ENCODE data around the gene CCND2. TPM values are rescaled to one million over a fixed set of nuclear protein-coding genes. Genes with fewer than 3 reads are reported as not detected.

CCND2 gene
- 203 TPM for total RNA-seq
- 25.3 TPM for polyA plus RNA-seq

GRCh38 chr12:4273652-4274395, at the start of gene CCND2:
Gene CCND2 (plus strand): TSS chr12:4273762. CDS start chr12:4274041, 279 bp downstream.
- peak within 1 kb of the TSS; percentile 90 for H3K4me3 ChIP-seq (ENCODE audit: low read depth, low read length)
- no peaks in the 10 kb centered on the region for H3K4me1 ChIP-seq (ENCODE audit: insufficient read depth)
- peak within 1 kb of the TSS; percentile 89 for H3K27ac ChIP-seq (ENCODE audit: low read depth)
- under 1% methylated on average over 52 of the region's 52 CpGs for WGBS
- H3K36me3 ChIP-seq (ENCODE audit: insufficient read depth) = no peaks in the 10 kb centered on the region
- DNase-seq (ENCODE audit: extremely low spot score) = peak; percentile 91

DNA sequence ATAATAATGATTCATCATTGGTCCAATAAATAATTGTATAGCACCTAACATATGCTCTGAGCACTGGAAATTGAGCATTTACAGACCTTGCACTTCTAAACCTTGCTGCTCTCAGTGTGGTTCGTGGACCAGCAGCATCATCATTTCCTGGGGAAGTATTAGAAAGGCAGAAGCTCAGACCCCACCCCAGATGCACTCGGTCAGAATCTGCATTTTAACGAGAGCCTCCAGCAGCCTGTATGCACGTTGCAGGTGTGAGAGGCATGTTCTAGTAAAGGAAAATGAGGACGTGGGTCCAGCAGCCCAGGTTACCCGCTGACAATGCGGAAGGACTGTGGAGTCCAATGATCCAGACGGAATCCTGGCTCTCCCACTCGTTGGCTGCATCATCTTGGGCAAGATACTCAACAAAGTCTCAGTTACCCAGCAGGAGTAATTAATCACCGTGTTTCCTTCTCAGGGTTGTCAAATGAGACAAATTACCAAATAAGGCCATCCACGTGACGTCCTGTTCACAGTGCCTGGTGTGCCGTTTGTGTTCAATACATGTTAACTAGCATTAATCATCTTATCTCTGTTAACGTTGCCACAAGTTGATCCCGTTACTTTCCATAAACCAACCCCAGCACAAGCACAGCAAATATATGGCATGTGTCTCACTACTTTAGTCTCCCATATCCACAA, 49.2 kb upstream of the CCND2 start:
- Histone ChIP-seq H3K27ac (ENCODE audit: low read depth) (no peak overlapping the region), H3K4me1 (ENCODE audit: insufficient read depth) (no peaks in the 10 kb centered on the region), H3K4me3 (ENCODE audit: low read depth, low read length) (no peak overlapping the region), H3K36me3 (ENCODE audit: insufficient read depth) (no peaks in the 10 kb centered on the region)
- WGBS = 64% methylated on average over 15 of the region's 15 CpGs
- DNase-seq (ENCODE audit: extremely low spot score) = no peak

DNA sequence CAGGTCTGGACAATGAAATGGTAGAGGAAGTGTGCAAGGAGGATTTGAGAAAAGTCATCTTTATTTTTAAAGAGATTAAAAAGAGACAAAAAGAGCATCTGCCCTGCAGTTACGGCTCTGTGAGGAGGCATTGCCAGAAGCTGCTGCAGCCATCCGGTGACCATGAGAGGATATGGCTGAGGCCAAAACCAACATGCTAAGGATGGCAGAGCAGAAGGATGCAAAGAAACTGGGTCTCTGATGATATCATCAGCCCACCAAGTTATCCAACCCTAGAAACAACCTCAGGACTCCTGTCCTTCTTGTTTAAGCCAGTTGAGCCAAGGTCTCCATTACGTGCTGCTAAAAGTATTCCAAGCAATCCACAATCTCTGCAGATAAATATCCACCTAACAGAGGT, 48.0 kb upstream of the CCND2 start:
- WGBS = 80% methylated on average over 3 of the region's 3 CpGs
- no peak overlapping the region for H3K4me3 ChIP-seq (ENCODE audit: low read depth, low read length)
- no peaks in the 10 kb centered on the region for H3K36me3 ChIP-seq (ENCODE audit: insufficient read depth)
- no peaks in the 10 kb centered on the region for H3K4me1 ChIP-seq (ENCODE audit: insufficient read depth)
- H3K27ac ChIP-seq (ENCODE audit: low read depth) = no peak overlapping the region
- no peak for DNase-seq (ENCODE audit: extremely low spot score)

- no peak overlapping the region for H3K4me3 ChIP-seq (ENCODE audit: low read depth, low read length)
- no peaks in the 10 kb centered on the region for H3K4me1 ChIP-seq (ENCODE audit: insufficient read depth)
- WGBS = 77% methylated on average over 5 of the region's 5 CpGs
- H3K27ac ChIP-seq (ENCODE audit: low read depth) = no peak overlapping the region
- H3K36me3 ChIP-seq (ENCODE audit: insufficient read depth) = no peaks in the 10 kb centered on the region
- no peak for DNase-seq (ENCODE audit: extremely low spot score)
Measured at GRCh38 chr12:4227046-4227445, 46.5 kb upstream of the CCND2 start.

- Histone ChIP-seq H3K4me1 (ENCODE audit: insufficient read depth) (no peaks in the 10 kb centered on the region), H3K4me3 (ENCODE audit: low read depth, low read length) (no peak overlapping the region), H3K27ac (ENCODE audit: low read depth) (no peak overlapping the region), H3K36me3 (ENCODE audit: insufficient read depth) (no peaks in the 10 kb centered on the region)
- DNase-seq (ENCODE audit: extremely low spot score) = no peak
- WGBS = 84% methylated on average over 18 of the region's 18 CpGs
Measured at GRCh38 chr12:4228122-4228580, 45.4 kb upstream of the CCND2 start.

GRCh38 chr12:4230526-4230925, 43.0 kb upstream of the CCND2 start:
- DNase-seq (ENCODE audit: extremely low spot score) = no peak
- H3K4me1 ChIP-seq (ENCODE audit: insufficient read depth) = no peaks in the 10 kb centered on the region
- no peaks in the 10 kb centered on the region for H3K36me3 ChIP-seq (ENCODE audit: insufficient read depth)
- H3K4me3 ChIP-seq (ENCODE audit: low read depth, low read length) = no peak overlapping the region
- WGBS = 77% methylated on average over 6 of the region's 6 CpGs
- no peak overlapping the region for H3K27ac ChIP-seq (ENCODE audit: low read depth)

DNA sequence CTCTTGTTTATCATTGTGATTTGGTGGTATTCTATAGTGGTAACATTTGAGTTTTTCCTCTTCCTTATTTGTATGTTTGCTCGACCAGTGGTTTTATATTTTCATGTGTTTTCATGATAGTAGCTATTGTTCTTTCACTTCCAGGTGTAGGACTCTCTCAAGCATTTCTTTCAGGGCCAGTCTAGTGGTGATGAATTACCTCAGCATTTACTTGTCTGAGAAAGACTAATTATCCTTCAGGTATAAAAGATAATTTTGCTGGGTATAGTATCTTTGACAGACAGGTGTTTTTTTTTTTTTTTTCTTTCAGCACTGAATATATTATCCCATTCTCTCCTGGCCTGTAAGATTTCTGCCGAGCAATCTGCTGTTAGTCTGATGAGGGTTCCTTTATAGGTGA, 35.0 kb upstream of the CCND2 start:
- Histone ChIP-seq H3K4me3 (ENCODE audit: low read depth, low read length) (no peak overlapping the region), H3K27ac (ENCODE audit: low read depth) (no peak overlapping the region), H3K36me3 (ENCODE audit: insufficient read depth) (no peaks in the 10 kb centered on the region), H3K4me1 (ENCODE audit: insufficient read depth) (no peaks in the 10 kb centered on the region)
- no peak for DNase-seq (ENCODE audit: extremely low spot score)
- WGBS = 81% methylated on average over 2 of the region's 2 CpGs

DNA sequence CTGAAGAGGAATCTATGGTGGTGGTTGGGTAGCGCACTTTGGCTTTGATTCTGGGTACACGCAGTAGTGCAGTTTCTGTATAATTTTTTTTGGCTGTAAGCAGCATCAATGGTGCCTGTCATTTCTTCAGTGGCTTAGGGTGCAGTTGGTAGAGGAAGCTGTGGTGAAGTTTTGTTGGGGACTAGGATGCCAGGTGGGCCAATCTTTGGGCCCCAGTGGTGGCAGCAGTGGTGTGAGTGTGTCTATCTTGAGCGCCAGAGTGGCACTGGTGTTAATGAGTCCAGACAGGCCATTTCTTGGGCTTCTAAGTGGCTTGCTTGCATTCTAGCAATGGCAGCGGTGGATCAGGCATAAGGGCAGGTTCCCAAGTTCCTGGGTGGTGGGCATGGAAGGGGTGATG, 33.8 kb upstream of the CCND2 start:
- DNase-seq (ENCODE audit: extremely low spot score) = no peak
- Histone ChIP-seq H3K36me3 (ENCODE audit: insufficient read depth) (no peaks in the 10 kb centered on the region), H3K4me1 (ENCODE audit: insufficient read depth) (no peaks in the 10 kb centered on the region), H3K4me3 (ENCODE audit: low read depth, low read length) (no peak overlapping the region), H3K27ac (ENCODE audit: low read depth) (no peak overlapping the region)
- 84% methylated on average over 4 of the region's 4 CpGs for WGBS

GRCh38 chr12:4240161-4240783, 33.3 kb upstream of the CCND2 start:
- Histone ChIP-seq H3K27ac (ENCODE audit: low read depth) (no peak overlapping the region), H3K36me3 (ENCODE audit: insufficient read depth) (no peaks in the 10 kb centered on the region), H3K4me1 (ENCODE audit: insufficient read depth) (no peaks in the 10 kb centered on the region), H3K4me3 (ENCODE audit: low read depth, low read length) (no peak overlapping the region)
- WGBS = 77% methylated on average over 5 of the region's 5 CpGs
- no peak for DNase-seq (ENCODE audit: extremely low spot score)

DNA sequence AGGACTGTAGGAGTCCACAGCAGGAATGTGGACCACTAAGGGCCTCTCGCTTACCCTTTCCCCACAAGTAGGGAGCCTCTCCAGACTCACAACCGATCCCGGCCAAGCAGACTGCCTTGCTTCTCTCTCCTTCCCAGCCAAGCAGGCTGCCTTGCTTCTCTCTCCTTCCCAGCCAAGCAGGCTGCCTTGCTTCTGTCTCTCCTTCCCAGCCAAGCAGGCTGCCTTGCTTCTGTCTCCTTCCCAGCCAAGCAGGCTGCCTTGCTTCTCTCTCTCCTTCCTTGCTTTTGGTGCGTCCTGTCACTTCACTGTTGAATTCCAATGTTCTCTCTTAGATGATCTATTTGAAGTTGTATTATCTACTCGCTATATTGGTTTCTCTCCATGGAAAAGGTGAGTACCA, 32.6 kb upstream of the CCND2 start:
- no peak for DNase-seq (ENCODE audit: extremely low spot score)
- 79% methylated on average over 5 of the region's 5 CpGs for WGBS
- H3K4me3 ChIP-seq (ENCODE audit: low read depth, low read length) = no peak overlapping the region
- H3K27ac ChIP-seq (ENCODE audit: low read depth) = no peak overlapping the region
- no peaks in the 10 kb centered on the region for H3K4me1 ChIP-seq (ENCODE audit: insufficient read depth)
- H3K36me3 ChIP-seq (ENCODE audit: insufficient read depth) = no peaks in the 10 kb centered on the region

GRCh38 chr12:4241592-4241991, 32.0 kb upstream of the CCND2 start:
- Histone ChIP-seq H3K4me3 (ENCODE audit: low read depth, low read length) (no peak overlapping the region), H3K27ac (ENCODE audit: low read depth) (no peak overlapping the region), H3K36me3 (ENCODE audit: insufficient read depth) (no peaks in the 10 kb centered on the region), H3K4me1 (ENCODE audit: insufficient read depth) (no peaks in the 10 kb centered on the region)
- 88% methylated on average over 4 of the region's 4 CpGs for WGBS
- no peak for DNase-seq (ENCODE audit: extremely low spot score)

DNA sequence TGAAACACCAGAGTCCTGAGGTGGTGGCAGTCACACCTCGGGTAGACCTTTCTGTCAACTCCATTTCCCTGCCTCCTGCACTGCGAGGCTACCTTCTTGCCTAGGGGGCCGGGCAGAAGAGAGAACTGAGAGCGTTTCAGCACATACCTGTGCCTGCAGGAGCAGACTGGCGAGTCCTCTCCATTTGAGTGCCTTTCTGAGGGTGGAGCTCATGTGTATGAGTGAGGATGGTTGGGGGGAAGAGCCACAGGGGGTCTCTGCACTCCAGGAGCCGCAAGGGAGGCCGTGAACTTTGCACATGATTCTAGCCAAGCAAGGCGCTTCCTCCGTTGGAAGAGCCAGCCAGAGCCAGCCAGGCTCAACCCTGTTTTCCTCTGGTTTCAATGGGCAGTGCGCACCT, 31.0 kb upstream of the CCND2 start:
- 73% methylated on average over 10 of the region's 10 CpGs for WGBS
- H3K4me1 ChIP-seq (ENCODE audit: insufficient read depth) = no peaks in the 10 kb centered on the region
- no peak overlapping the region for H3K4me3 ChIP-seq (ENCODE audit: low read depth, low read length)
- DNase-seq (ENCODE audit: extremely low spot score) = no peak
- no peak overlapping the region for H3K27ac ChIP-seq (ENCODE audit: low read depth)
- no peaks in the 10 kb centered on the region for H3K36me3 ChIP-seq (ENCODE audit: insufficient read depth)

GRCh38 chr12:4243091-4243490, 30.5 kb upstream of the CCND2 start:
- no peak for DNase-seq (ENCODE audit: extremely low spot score)
- WGBS = 65% methylated on average over 7 of the region's 7 CpGs

More at GRCh38 chr12:4243091-4243490, 30.5 kb upstream of the CCND2 start:
- Histone ChIP-seq H3K4me1 (ENCODE audit: insufficient read depth) (no peaks in the 10 kb centered on the region), H3K36me3 (ENCODE audit: insufficient read depth) (no peaks in the 10 kb centered on the region), H3K4me3 (ENCODE audit: low read depth, low read length) (no peak overlapping the region), H3K27ac (ENCODE audit: low read depth) (no peak overlapping the region)

All from urinary bladder (tissue), 4 donors.